ENCODE results near the gene CDC25B.
A peak's percentile ranks its signal among the peaks of the same experiment; 100 is the strongest.

Gene CDC25B

DNA sequence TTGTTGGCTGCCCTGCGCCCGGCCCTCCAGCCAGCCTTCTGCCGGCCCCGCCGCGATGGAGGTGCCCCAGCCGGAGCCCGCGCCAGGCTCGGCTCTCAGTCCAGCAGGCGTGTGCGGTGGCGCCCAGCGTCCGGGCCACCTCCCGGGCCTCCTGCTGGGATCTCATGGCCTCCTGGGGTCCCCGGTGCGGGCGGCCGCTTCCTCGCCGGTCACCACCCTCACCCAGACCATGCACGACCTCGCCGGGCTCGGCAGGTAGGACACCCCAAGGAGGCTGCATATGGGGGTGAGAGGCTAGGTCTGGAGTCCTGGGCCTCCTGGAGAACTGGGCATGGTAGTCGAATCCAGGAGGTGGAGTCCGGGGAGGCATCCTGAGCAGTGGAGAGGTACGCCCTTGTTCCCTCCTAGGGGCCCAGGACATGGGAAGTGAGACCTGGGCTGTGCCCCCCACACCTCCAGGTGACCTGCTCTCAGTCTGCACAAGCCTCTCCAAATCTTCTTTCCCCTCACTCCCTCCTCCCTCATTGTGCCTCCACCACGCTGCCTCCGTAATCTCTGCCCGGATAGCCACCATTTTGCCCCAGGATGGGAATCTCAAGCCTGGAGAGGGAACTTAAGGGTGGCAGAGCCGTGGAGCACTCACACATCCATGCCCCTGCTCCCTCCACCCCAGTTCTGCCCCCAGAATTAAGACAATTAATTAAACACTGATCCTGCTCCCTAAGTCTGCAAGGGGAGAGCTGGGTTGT lies 541 bp downstream of the CDC25B start (continued):
- no peak for TF ChIP-seq PRDM1 (tag by site-specific recombination; IDR thresholded peaks at IDR 0.05)
- TF ChIP-seq YY2 (tag by site-specific recombination; IDR thresholded peaks at IDR 0.05), result peak; percentile 36; the same call in 1 of the 2 replicates
- TF ChIP-seq ZBTB48 (tag by site-specific recombination; IDR thresholded peaks at IDR 0.05), result peak; percentile 34; the same call in 1 of the 2 replicates
- TF ChIP-seq, protein P1, sequence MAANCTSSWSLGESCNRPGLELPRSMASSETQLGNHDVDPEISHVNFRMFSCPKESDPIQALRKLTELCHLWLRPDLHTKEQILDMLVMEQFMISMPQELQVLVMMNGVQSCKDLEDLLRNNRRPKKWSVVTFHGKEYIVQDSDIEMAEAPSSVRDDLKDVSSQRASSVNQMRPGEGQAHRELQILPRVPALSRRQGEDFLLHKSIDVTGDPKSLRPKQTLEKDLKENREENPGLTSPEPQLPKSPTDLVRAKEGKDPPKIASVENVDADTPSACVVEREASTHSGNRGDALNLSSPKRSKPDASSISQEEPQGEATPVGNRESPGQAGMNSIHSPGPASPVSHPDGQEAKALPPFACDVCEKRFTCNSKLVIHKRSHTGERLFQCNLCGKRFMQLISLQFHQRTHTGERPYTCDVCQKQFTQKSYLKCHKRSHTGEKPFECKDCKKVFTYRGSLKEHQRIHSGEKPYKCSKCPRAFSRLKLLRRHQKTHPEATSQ (tag by site-specific recombination; IDR thresholded peaks at IDR 0.05), result no peak
- TF ChIP-seq, protein P2, sequence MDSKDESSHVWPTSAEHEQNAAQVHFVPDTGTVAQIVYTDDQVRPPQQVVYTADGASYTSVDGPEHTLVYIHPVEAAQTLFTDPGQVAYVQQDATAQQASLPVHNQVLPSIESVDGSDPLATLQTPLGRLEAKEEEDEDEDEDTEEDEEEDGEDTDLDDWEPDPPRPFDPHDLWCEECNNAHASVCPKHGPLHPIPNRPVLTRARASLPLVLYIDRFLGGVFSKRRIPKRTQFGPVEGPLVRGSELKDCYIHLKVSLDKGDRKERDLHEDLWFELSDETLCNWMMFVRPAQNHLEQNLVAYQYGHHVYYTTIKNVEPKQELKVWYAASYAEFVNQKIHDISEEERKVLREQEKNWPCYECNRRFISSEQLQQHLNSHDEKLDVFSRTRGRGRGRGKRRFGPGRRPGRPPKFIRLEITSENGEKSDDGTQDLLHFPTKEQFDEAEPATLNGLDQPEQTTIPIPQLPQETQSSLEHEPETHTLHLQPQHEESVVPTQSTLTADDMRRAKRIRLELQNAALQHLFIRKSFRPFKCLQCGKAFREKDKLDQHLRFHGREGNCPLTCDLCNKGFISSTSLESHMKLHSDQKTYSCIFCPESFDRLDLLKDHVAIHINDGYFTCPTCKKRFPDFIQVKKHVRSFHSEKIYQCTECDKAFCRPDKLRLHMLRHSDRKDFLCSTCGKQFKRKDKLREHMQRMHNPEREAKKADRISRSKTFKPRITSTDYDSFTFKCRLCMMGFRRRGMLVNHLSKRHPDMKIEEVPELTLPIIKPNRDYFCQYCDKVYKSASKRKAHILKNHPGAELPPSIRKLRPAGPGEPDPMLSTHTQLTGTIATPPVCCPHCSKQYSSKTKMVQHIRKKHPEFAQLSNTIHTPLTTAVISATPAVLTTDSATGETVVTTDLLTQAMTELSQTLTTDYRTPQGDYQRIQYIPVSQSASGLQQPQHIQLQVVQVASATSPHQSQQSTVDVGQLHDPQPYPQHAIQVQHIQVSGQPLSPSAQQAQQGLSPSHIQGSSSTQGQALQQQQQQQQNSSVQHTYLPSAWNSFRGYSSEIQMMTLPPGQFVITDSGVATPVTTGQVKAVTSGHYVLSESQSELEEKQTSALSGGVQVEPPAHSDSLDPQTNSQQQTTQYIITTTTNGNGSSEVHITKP (tag by site-specific recombination; IDR thresholded peaks at IDR 0.05), result peak; percentile 86
- 0 out of 2 replicates have a peak, but pooled peaks have one; percentile 47 for TF ChIP-seq ZNF600 (tag by site-specific recombination; IDR thresholded peaks at IDR 0.05)
- TF ChIP-seq ZNF837 (tag by site-specific recombination; IDR thresholded peaks at IDR 0.05), result no peak
- no peak for TF ChIP-seq TCF7L2 (IDR thresholded peaks at IDR 0.05; ENCODE audit: borderline replicate concordance, low read depth, low read length)
- TF ChIP-seq KLF1 (tag by site-specific recombination; IDR thresholded peaks at IDR 0.05), result peak; percentile 43; the same call in 1 of the 2 replicates
- no peak for TF ChIP-seq ZNF48 (tag by site-specific recombination; IDR thresholded peaks at IDR 0.05)
- TF ChIP-seq ZNF239 (tag by site-specific recombination; IDR thresholded peaks at IDR 0.05), result no peak
- TF ChIP-seq ZNF521 (tag by site-specific recombination; IDR thresholded peaks at IDR 0.05), result no peak
- TF ChIP-seq ZNF335 (tag by site-specific recombination; conservative IDR thresholded peaks at IDR 0.05), result peak; percentile 98
- TF ChIP-seq, protein P3, sequence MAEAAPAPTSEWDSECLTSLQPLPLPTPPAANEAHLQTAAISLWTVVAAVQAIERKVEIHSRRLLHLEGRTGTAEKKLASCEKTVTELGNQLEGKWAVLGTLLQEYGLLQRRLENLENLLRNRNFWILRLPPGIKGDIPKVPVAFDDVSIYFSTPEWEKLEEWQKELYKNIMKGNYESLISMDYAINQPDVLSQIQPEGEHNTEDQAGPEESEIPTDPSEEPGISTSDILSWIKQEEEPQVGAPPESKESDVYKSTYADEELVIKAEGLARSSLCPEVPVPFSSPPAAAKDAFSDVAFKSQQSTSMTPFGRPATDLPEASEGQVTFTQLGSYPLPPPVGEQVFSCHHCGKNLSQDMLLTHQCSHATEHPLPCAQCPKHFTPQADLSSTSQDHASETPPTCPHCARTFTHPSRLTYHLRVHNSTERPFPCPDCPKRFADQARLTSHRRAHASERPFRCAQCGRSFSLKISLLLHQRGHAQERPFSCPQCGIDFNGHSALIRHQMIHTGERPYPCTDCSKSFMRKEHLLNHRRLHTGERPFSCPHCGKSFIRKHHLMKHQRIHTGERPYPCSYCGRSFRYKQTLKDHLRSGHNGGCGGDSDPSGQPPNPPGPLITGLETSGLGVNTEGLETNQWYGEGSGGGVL (tag by site-specific recombination; IDR thresholded peaks at IDR 0.05), result peak; percentile 56
- TF ChIP-seq ZBTB20 (tag by site-specific recombination; IDR thresholded peaks at IDR 0.05), result peak; percentile 66
- peak; percentile 81 for TF ChIP-seq GLIS2 (tag by site-specific recombination; IDR thresholded peaks at IDR 0.05)
- 0 out of 2 replicates have a peak, but pooled peaks have one; percentile 37 for TF ChIP-seq ZBTB17 (tag by site-specific recombination; IDR thresholded peaks at IDR 0.05)
- no peak for TF ChIP-seq ZNF626 (tag by site-specific recombination; IDR thresholded peaks at IDR 0.05)
- peak; percentile 46 for TF ChIP-seq KLF8 (tag by site-specific recombination; IDR thresholded peaks at IDR 0.05)
- peak; percentile 72 for TF ChIP-seq ZBTB8A (tag by site-specific recombination; IDR thresholded peaks at IDR 0.05)
- TF ChIP-seq ZNF561 (tag by site-specific recombination; IDR thresholded peaks at IDR 0.05; ENCODE audit: borderline replicate concordance), result 0 out of 2 replicates have a peak, but pooled peaks have one; percentile 23
- peak; percentile 92 for TF ChIP-seq ZIC2 (tag by site-specific recombination; IDR thresholded peaks at IDR 0.05)

Measured in HEK293 (cell line).